OCI-LY3 (cell line): ENCODE data around the gene NAV2.

Experiments used
- H2AFZ ChIP-seq: fragments of 200-600, 300-600 bp; shearing (Covaris generic); 2 replicates; pipeline ENCODE4 v1.6.0; 2014; ENCODE audit warnings: antibody characterized with exemption, low read depth, low read length
- H3K27ac ChIP-seq: fragments of 200-600, 300-600 bp; sonication (generic); 2 replicates; pipeline ENCODE4 v1.5.1; 2014; ENCODE audit warnings: mild to moderate bottlenecking, low read length, moderate library complexity, mixed read lengths
- H3K27me3 ChIP-seq: fragments of 200-600, 300-600 bp; sonication (generic); 2 replicates; pipeline ENCODE4 v1.6.1; 2014; ENCODE audit warnings: low read depth, low read length, mixed read lengths
- H3K36me3 ChIP-seq: fragments of 200-600, 300-600 bp; sonication (generic); replicated peaks from 2 replicates; pipeline ENCODE3; 2014; ENCODE audit warnings: low read depth, low read length, mixed read lengths
- H3K4me1 ChIP-seq: fragments of 300-600, 200-600 bp; sonication (generic); 2 replicates; pipeline ENCODE4 v1.6.1; 2014; ENCODE audit warnings: low read length, mixed read lengths
- H3K4me2 ChIP-seq: fragments of 200-600, 300-600 bp; sonication (generic); 2 replicates; pipeline ENCODE4 v1.6.1; 2014; ENCODE audit warnings: low read length, mixed read lengths
- H3K4me3 ChIP-seq: fragments of 300-600, 200-600 bp; sonication (generic); 2 replicates; pipeline ENCODE4 v1.5.1; 2014; ENCODE audit warnings: antibody characterized with exemption, mild to moderate bottlenecking, low read length, moderate library complexity
- H3K79me2 ChIP-seq: fragments of 300-600, 200-600 bp; shearing (Covaris generic); 2 replicates; pipeline ENCODE4 v1.6.1; 2014; ENCODE audit warnings: mild to moderate bottlenecking, low read length, mixed read lengths
- H3K9ac ChIP-seq: fragments of 300-600, 200-600 bp; shearing (Covaris generic); 2 replicates; pipeline ENCODE4 v1.6.0; 2014; ENCODE audit warnings: mild to moderate bottlenecking, low read length, moderate library complexity
- H3K9me3 ChIP-seq: fragments of 200-600, 300-600 bp; shearing (Covaris generic); 2 replicates; pipeline ENCODE4 v1.6.1; 2014; ENCODE audit warnings: low read length, mixed read lengths; ENCODE audit not compliant: insufficient read depth
- H4K20me1 ChIP-seq: fragments of 200-600, 300-600 bp; sonication (generic); 2 replicates; pipeline ENCODE4 v1.6.1; 2016; ENCODE audit warnings: low read length, mixed read lengths; ENCODE audit not compliant: insufficient read depth
- EZH2phosphoT487 ChIP-seq: fragments of 200-600 bp; shearing (Covaris generic); IDR thresholded peaks from 2 replicates; pipeline ENCODE4 v1.6.1; 2018; ENCODE audit warnings: antibody characterized with exemption, mixed run types, low read depth
- TF ChIP-seq, protein P1 (sequence below): fragments of 200-600, 300-600 bp; sonication (generic); IDR thresholded peaks from 2 replicates; pipeline ENCODE4 v1.5.1; 2014; ENCODE audit warnings: antibody characterized with exemption, low read length, low read depth

NAV2 gene

DNA sequence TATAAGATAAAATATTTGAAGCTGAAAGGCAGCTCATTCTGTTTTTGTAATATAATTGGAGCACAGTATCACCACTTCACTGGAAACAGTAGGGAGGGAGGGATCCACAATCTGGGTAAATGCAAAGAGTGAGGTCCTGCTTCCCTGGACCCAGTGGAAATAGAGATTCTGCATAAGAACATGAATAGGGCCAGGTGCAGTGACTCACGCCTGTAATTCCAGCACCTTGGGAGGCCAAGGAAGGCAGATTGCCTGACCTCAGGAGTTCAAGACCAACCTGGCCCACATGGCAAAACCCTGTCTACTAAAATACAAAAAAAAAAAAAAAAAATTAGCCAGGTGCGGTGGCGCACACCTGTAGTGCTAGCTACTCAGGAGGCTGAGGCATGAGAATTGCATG is 303.9 kb downstream of the NAV2 start:
- H3K4me1 ChIP-seq, result no peaks in the 10 kb centered on the region
- H3K9me3 ChIP-seq, result no peaks in the 10 kb centered on the region

DNA sequence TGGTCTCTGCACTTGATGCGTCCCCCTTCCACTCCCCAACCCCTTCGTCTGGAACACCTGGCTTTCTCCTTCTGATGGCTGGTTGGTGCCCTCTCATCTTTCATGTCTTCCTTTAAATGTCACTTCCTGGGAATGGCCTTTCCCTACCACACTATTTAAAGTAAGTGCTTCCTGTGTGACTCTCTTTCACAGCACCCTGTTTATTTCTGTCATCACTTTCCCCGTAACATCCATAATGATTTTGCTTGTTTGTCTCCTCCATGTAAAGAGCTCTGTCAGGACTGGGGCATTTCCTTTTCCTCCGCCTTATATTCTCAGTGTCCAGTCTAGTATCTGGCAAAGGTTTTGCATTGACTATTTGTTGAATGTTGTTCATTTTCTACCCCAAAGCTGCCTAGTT is 304.7 kb downstream of the NAV2 start:
- H3K27ac ChIP-seq, result no peak overlapping the region
- no peaks in the 10 kb centered on the region for H3K79me2 ChIP-seq
- H3K9me3 ChIP-seq, result no peaks in the 10 kb centered on the region
- no peaks in the 10 kb centered on the region for H3K36me3 ChIP-seq
- H2AFZ ChIP-seq, result no peak overlapping the region
- peaks cover 39% of the 10 kb centered on the region for H3K27me3 ChIP-seq
- H3K4me2 ChIP-seq, result no peak overlapping the region
- no peak overlapping the region for H3K4me3 ChIP-seq
- H4K20me1 ChIP-seq, result no peaks in the 10 kb centered on the region
- H3K4me1 ChIP-seq, result peaks cover 7% of the 10 kb centered on the region
- TF ChIP-seq, protein P1, sequence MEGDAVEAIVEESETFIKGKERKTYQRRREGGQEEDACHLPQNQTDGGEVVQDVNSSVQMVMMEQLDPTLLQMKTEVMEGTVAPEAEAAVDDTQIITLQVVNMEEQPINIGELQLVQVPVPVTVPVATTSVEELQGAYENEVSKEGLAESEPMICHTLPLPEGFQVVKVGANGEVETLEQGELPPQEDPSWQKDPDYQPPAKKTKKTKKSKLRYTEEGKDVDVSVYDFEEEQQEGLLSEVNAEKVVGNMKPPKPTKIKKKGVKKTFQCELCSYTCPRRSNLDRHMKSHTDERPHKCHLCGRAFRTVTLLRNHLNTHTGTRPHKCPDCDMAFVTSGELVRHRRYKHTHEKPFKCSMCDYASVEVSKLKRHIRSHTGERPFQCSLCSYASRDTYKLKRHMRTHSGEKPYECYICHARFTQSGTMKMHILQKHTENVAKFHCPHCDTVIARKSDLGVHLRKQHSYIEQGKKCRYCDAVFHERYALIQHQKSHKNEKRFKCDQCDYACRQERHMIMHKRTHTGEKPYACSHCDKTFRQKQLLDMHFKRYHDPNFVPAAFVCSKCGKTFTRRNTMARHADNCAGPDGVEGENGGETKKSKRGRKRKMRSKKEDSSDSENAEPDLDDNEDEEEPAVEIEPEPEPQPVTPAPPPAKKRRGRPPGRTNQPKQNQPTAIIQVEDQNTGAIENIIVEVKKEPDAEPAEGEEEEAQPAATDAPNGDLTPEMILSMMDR, result no peak
- TF ChIP-seq EZH2phosphoT487, result no peak
- H3K9ac ChIP-seq, result no peak overlapping the region

More for the DNA sequence above, 303.9 kb downstream of the NAV2 start:
- Histone ChIP-seq H3K27me3 (peaks cover 42% of the 10 kb centered on the region), H3K79me2 (no peaks in the 10 kb centered on the region), H3K4me2 (no peak overlapping the region), H3K4me3 (no peak overlapping the region), H3K36me3 (no peaks in the 10 kb centered on the region), H4K20me1 (no peaks in the 10 kb centered on the region), H3K27ac (no peak overlapping the region), H3K9ac (no peak overlapping the region), H2AFZ (no peak overlapping the region)
- TF ChIP-seq EZH2phosphoT487, result no peak
- TF ChIP-seq, protein P1, result no peak

DNA sequence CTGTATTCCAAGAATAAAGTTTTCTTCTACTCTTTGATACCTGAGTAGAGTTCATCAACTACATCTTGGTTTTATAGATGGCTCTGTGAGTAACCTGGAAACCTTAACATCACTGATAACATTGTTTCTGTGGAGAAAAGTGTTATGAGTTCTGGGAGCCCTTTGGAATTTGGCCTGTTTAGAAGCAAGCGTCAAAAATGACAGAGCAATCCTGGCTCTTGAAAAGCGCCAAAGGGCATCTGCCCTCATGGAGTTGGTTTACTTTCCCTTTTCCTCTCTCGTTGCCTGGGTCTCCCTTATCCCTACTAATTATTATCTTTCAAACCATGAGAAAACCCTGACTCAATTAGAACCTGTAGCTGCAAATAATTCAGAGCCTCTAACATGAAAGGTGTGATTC is 307.6 kb downstream of the NAV2 start:
- H3K4me3 ChIP-seq, result no peak overlapping the region
- no peak for TF ChIP-seq EZH2phosphoT487
- TF ChIP-seq, protein P1, result no peak

DNA sequence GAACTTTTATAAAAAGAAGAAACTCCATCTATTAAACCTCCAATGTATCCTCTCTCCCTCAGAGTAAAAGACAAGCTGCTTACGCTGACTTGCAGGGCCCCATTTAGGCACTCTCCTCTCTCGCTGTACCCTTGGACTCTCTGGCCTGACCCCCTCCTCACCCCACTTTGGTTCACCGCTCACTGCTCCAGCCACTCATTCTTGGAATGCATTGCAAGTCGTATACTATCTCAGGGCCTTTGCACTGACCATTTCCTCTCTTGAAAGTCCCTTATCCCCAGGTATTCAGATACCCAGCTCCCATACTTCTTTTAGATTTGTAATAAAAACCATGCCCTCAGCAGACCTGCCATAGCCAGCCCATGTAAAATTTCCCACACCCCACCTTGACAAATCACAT is 308.1 kb downstream of the NAV2 start:
- peaks cover 22% of the 10 kb centered on the region for H3K4me1 ChIP-seq
- no peak overlapping the region for H3K9ac ChIP-seq
- H3K9me3 ChIP-seq, result no peaks in the 10 kb centered on the region
- H3K36me3 ChIP-seq, result no peaks in the 10 kb centered on the region
- no peak overlapping the region for H3K27ac ChIP-seq
- H3K4me2 ChIP-seq, result no peak overlapping the region
- no peaks in the 10 kb centered on the region for H4K20me1 ChIP-seq
- H2AFZ ChIP-seq, result no peak overlapping the region
- H3K27me3 ChIP-seq, result peaks cover 33% of the 10 kb centered on the region
- no peak overlapping the region for H3K4me3 ChIP-seq
- H3K79me2 ChIP-seq, result no peaks in the 10 kb centered on the region
- no peak for TF ChIP-seq EZH2phosphoT487
- TF ChIP-seq, protein P1, result no peak

More for the DNA sequence above, 307.6 kb downstream of the NAV2 start:
- H3K4me1 ChIP-seq, result peaks cover 22% of the 10 kb centered on the region
- no peak overlapping the region for H3K4me2 ChIP-seq
- H2AFZ ChIP-seq, result no peak overlapping the region
- H3K36me3 ChIP-seq, result no peaks in the 10 kb centered on the region
- no peaks in the 10 kb centered on the region for H3K79me2 ChIP-seq
- H4K20me1 ChIP-seq, result no peaks in the 10 kb centered on the region
- no peaks in the 10 kb centered on the region for H3K9me3 ChIP-seq
- no peak overlapping the region for H3K27ac ChIP-seq
- peaks cover 33% of the 10 kb centered on the region for H3K27me3 ChIP-seq
- no peak overlapping the region for H3K9ac ChIP-seq
